Prostate gland (tissue), 2 donors: ENCODE results near the gene SAXO1. TPM values are rescaled to one million over a fixed set of nuclear protein-coding genes. Genes with fewer than 3 reads are reported as not detected.
"Not testable (repeated sequence)": the region's sequence is repeated elsewhere in the genome, so short reads cannot be mapped to it uniquely, and the experiment has no call there.

Source experiments
- DNase-seq: peaks from one replicate; pipeline ENCODE4 v3.0.0-alpha.2; 2019; ENCODE audit warnings: low spot score
- H3K27ac ChIP-seq, 2 donors: fragments of 200-600 bp; sonication (generic); 2 replicates each; pipeline ENCODE4 v1.5.1; 2017 to 2019
- H3K27me3 ChIP-seq: fragments of 200-600 bp; sonication (generic); replicated peaks from 2 replicates; pipeline ENCODE4 v1.5.1; 2019; ENCODE audit not compliant: insufficient read depth
- H3K36me3 ChIP-seq, 2 donors: fragments of 200-600 bp; sonication (generic); 1 replicate in 1 of 2; 2 replicates in 1 of 2; pipeline versions ENCODE4 v1.5.1 to v1.8.1; 2017 to 2019
- H3K4me1 ChIP-seq: fragments of 200-600 bp; sonication (generic); replicated peaks from 2 replicates; pipeline ENCODE4 v1.5.1; 2019
- H3K4me3 ChIP-seq, 2 donors: fragments of 200-600 bp; sonication (generic); 2 replicates each; pipeline ENCODE4 v1.5.1; 2017 to 2019
- H3K9me3 ChIP-seq: fragments of 200-600 bp; sonication (generic); 2 replicates; pipeline ENCODE4 v1.5.1; 2017
- CTCF ChIP-seq, 4 experiments: fragments of 200-600 bp in 2 of 4; fragments of 450-650 bp in 2 of 4; sonication (generic) in 2 of 4; IDR thresholded peaks; 1 replicate in 3 of 4; 2 replicates in 1 of 4; pipeline ENCODE4 v1.5.1; 2016 to 2019; ENCODE audit warnings: antibody characterized with exemption in 4 of 4, mild to moderate bottlenecking in 2 of 4, moderate library complexity in 2 of 4
- POLR2A ChIP-seq: fragments of 450-650 bp; IDR thresholded peaks from one replicate; pipeline ENCODE4 v1.6.1; 2016; ENCODE audit warnings: antibody characterized with exemption, mild to moderate bottlenecking
- POLR2AphosphoS5 ChIP-seq: sonication (generic); formaldehyde crosslinking; IDR thresholded peaks from one replicate; pipeline ENCODE4 v1.6.1; 2017; ENCODE audit warnings: antibody characterized with exemption
- WGBS: methylation state at CpG from one replicate; pipeline ENCODE4 v1.1.5; 2018; 5-methylcytosine and 5-hydroxymethylcytosine counted together
- intact Hi-C: fragments of 100-400 bp; cut with DNase I; formaldehyde crosslinking; loops from one replicate; pipeline ENCODE4 v1.14.2; 2022
- total RNA-seq, 2 donors: library from RNA; depleted of rRNA; stranded (reverse); fragments of >200 nt; gene quantifications; one replicate each; pipeline ENCODE4 v1.1.0, GENCODE V29; 2016

SAXO1 gene
- total RNA-seq, 2 donors from 2014 or later = 0.36 to 6.1 TPM

GRCh38 chr9:19000133-19000532, 32.9 kb downstream of the SAXO1 start:
- Histone ChIP-seq H3K27ac (no peak overlapping the region), H3K4me3 (no peak overlapping the region), H3K9me3 (no peaks in the 10 kb centered on the region), H3K36me3 (no peaks in the 10 kb centered on the region), H3K4me1 (no peaks in the 10 kb centered on the region), H3K27me3 (no peaks in the 10 kb centered on the region)
- TF ChIP-seq POLR2A (no peak), CTCF (IDR thresholded peaks at IDR 0.05) (no peak), POLR2AphosphoS5 (no peak)
- DNase-seq = no peak
- 84% methylated on average over 16 of the region's 16 CpGs for WGBS
- intact Hi-C loops = no loop called here

GRCh38 chr9:18999173-18999785, 33.7 kb downstream of the SAXO1 start:
- Histone ChIP-seq H3K9me3 (no peaks in the 10 kb centered on the region), H3K36me3 (no peaks in the 10 kb centered on the region), H3K4me3 (no peak overlapping the region), H3K27ac (no peak overlapping the region), H3K4me1 (no peaks in the 10 kb centered on the region), H3K27me3 (no peaks in the 10 kb centered on the region)
- intact Hi-C loops = no loop called here
- DNase-seq = no peak
- 91% methylated on average over 28 of the region's 28 CpGs for WGBS
- TF ChIP-seq POLR2AphosphoS5 = no peak
- no peak for TF ChIP-seq POLR2A
- no peak for TF ChIP-seq CTCF (IDR thresholded peaks at IDR 0.05)

- WGBS = 83% methylated on average over 2 of the region's 2 CpGs
Measured at GRCh38 chr9:18997151-18997550, 35.9 kb downstream of the SAXO1 start.

GRCh38 chr9:18996211-18996610, 36.8 kb downstream of the SAXO1 start:
- intact Hi-C loops = no loop called here
- Histone ChIP-seq H3K4me1 (no peaks in the 10 kb centered on the region), H3K9me3 (no peaks in the 10 kb centered on the region), H3K36me3 (no peaks in the 10 kb centered on the region), H3K27ac (no peak overlapping the region), H3K4me3 (no peak overlapping the region), H3K27me3 (no peaks in the 10 kb centered on the region)
- TF ChIP-seq CTCF (IDR thresholded peaks at IDR 0.05) (no peak), POLR2A (no peak), POLR2AphosphoS5 (no peak)
- DNase-seq = no peak
- WGBS = 69% methylated on average over 3 of the region's 3 CpGs

More at GRCh38 chr9:18997151-18997550, 35.9 kb downstream of the SAXO1 start:
- TF ChIP-seq CTCF (IDR thresholded peaks at IDR 0.05) (no peak), POLR2A (no peak), POLR2AphosphoS5 (no peak)
- intact Hi-C loops = no loop called here
- no peak for DNase-seq
- H3K9me3 ChIP-seq = no peaks in the 10 kb centered on the region
- no peaks in the 10 kb centered on the region for H3K4me1 ChIP-seq
- H3K27me3 ChIP-seq = no peaks in the 10 kb centered on the region
- H3K27ac ChIP-seq = no peak overlapping the region
- H3K4me3 ChIP-seq = no peak overlapping the region
- H3K36me3 ChIP-seq = no peaks in the 10 kb centered on the region

GRCh38 chr9:18994263-18994916, 38.6 kb downstream of the SAXO1 start:
- no peak overlapping the region for H3K4me3 ChIP-seq
- no peak overlapping the region for H3K27ac ChIP-seq
- DNase-seq = no peak
- no peak for TF ChIP-seq POLR2A
- intact Hi-C loops = no loop called here
- no peaks in the 10 kb centered on the region for H3K36me3 ChIP-seq
- H3K27me3 ChIP-seq = no peaks in the 10 kb centered on the region
- WGBS = 49% methylated on average over 10 of the region's 10 CpGs
- no peaks in the 10 kb centered on the region for H3K9me3 ChIP-seq
- no peaks in the 10 kb centered on the region for H3K4me1 ChIP-seq

GRCh38 chr9:18991197-18991596, 41.8 kb downstream of the SAXO1 start:
- intact Hi-C loops = not testable (repeated sequence)

More at GRCh38 chr9:18991197-18991596, 41.8 kb downstream of the SAXO1 start:
- not testable (repeated sequence) for H3K9me3 ChIP-seq, H3K36me3 ChIP-seq, DNase-seq, H3K27ac ChIP-seq, H3K27me3 ChIP-seq, H3K4me1 ChIP-seq, H3K4me3 ChIP-seq
- 99% methylated on average over 4 of the region's 4 CpGs for WGBS
